Peyer's patch (tissue), 4 donors: ENCODE measurements around the gene RNF208.

ENCODE experiments used
- POLR2A ChIP-seq, 2 donors: fragments of 450-650 bp; IDR thresholded peaks; one replicate each; pipeline ENCODE4 v1.5.1; 2017; ENCODE audit warnings: antibody characterized with exemption in 2 of 2, mild to moderate bottlenecking in 2 of 2, moderate library complexity in 2 of 2
- TF ChIP-seq, protein P1 (sequence below), 6 experiments: fragments of 450-650 bp in 4 of 6; fragments of 200-600 bp in 2 of 6; sonication (generic) in 1 of 6; IDR thresholded peaks; one replicate each; pipeline ENCODE4 v1.5.1; 2017 to 2019; ENCODE audit warnings: antibody characterized with exemption in 6 of 6, mild to moderate bottlenecking in 3 of 6, moderate library complexity in 1 of 6

- TF ChIP-seq, protein P1, sequence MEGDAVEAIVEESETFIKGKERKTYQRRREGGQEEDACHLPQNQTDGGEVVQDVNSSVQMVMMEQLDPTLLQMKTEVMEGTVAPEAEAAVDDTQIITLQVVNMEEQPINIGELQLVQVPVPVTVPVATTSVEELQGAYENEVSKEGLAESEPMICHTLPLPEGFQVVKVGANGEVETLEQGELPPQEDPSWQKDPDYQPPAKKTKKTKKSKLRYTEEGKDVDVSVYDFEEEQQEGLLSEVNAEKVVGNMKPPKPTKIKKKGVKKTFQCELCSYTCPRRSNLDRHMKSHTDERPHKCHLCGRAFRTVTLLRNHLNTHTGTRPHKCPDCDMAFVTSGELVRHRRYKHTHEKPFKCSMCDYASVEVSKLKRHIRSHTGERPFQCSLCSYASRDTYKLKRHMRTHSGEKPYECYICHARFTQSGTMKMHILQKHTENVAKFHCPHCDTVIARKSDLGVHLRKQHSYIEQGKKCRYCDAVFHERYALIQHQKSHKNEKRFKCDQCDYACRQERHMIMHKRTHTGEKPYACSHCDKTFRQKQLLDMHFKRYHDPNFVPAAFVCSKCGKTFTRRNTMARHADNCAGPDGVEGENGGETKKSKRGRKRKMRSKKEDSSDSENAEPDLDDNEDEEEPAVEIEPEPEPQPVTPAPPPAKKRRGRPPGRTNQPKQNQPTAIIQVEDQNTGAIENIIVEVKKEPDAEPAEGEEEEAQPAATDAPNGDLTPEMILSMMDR (IDR thresholded peaks at IDR 0.05) = no peak
- TF ChIP-seq POLR2A (IDR thresholded peaks at IDR 0.05) = no peak
These were observed 40.9 kb upstream of the RNF208 start for GRCh38 chr9:137262909-137263285.
